ENCODE data around the gene PMPCA.

DNA sequence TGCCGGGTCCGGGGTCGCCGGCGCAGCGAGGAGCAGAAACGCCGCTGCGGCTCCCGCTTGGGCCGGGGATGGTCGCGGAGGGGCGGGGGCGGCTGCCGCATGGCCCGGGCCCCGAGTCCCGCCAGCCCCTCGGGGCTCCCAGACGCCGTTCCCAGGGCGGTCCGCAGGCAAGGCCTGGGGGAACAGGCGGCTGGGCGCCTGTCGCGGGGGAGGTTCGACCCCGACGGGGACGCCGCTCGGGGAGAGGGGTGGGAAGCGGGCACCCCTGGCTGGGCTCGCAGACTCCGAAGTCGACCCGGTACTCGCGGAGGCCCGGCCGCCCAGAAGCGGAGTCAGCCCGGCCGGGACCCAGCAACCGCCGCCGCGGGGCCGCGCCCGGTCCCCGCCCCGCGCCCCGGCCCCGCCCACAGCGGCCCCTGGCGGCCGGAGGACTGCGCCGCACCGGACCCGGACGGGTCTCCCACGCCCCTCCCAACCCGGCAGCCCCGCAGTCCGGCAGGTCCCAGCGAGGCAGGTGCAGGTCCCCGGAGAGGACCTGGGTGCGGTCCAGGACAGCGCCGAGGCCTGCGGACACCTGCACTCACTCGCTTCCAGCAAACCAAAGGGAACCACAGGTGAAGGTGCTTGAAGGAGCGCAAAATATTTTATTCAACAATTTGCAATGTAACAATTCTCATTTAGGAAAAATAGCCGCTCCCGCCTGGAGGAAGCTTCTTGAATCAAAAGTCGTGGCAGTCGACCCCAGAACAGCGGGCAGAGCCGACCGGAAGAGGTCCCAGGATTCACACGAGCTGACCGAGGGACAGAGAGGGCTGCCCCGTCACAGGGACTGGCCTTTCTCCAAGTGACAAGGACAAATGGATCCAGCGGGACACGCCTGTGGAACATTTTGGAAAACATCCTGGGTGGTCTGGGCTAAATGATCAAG lies 29.3 kb downstream of the PMPCA start, which contains the start of gene INPP5E:
- TF ChIP-seq, protein P1, sequence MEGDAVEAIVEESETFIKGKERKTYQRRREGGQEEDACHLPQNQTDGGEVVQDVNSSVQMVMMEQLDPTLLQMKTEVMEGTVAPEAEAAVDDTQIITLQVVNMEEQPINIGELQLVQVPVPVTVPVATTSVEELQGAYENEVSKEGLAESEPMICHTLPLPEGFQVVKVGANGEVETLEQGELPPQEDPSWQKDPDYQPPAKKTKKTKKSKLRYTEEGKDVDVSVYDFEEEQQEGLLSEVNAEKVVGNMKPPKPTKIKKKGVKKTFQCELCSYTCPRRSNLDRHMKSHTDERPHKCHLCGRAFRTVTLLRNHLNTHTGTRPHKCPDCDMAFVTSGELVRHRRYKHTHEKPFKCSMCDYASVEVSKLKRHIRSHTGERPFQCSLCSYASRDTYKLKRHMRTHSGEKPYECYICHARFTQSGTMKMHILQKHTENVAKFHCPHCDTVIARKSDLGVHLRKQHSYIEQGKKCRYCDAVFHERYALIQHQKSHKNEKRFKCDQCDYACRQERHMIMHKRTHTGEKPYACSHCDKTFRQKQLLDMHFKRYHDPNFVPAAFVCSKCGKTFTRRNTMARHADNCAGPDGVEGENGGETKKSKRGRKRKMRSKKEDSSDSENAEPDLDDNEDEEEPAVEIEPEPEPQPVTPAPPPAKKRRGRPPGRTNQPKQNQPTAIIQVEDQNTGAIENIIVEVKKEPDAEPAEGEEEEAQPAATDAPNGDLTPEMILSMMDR (IDR thresholded peaks at IDR 0.05) = peak in 3 of 4 experiments; percentile 65 to 72 (median 67)
- peak; percentile 44 to 46 for TF ChIP-seq POLR2A (IDR thresholded peaks at IDR 0.05)
- TF ChIP-seq POLR2AphosphoS5 (IDR thresholded peaks at IDR 0.05) = peak; percentile 28

All from gastroesophageal sphincter (tissue), 3 donors.